GM06990 (cell line): ENCODE results near the gene MRPL11.

Experiments used
- DNase-seq: peaks from one replicate; pipeline ENCODE4 v3.0.0-alpha.2; 2011; ENCODE audit not compliant: insufficient read length; ENCODE audit errors: extremely low read depth
- H3K27me3 ChIP-seq: replicated peaks from 2 replicates; pipeline ENCODE4 v1.6.0; 2011; ENCODE audit warnings: low read length; ENCODE audit not compliant: control insufficient read depth, insufficient read depth
- H3K36me3 ChIP-seq: 2 replicates; pipeline ENCODE4 v1.5.1; 2011; ENCODE audit warnings: low read length; ENCODE audit not compliant: control insufficient read depth, insufficient read depth
- H3K4me3 ChIP-seq: replicated peaks from 2 replicates; pipeline ENCODE4 v1.5.1; 2011; ENCODE audit warnings: low read depth, mild to moderate bottlenecking, control low read depth, low read length
- CTCF ChIP-seq: IDR thresholded peaks from 2 replicates; pipeline ENCODE4 v1.5.1; 2011; ENCODE audit warnings: low read length, control low read depth, mild to moderate bottlenecking, inconsistent platforms; ENCODE audit not compliant: insufficient read depth, poor library complexity, severe bottlenecking

Gene MRPL11

GRCh38 chr11:66469441-66469840, 30.8 kb upstream of the MRPL11 start:
- TF ChIP-seq CTCF, result no peak
- no peak for DNase-seq

GRCh38 chr11:66468691-66469090, 30.0 kb upstream of the MRPL11 start:
- H3K36me3 ChIP-seq, result no peaks in the 10 kb centered on the region
- no peaks in the 10 kb centered on the region for H3K27me3 ChIP-seq
- no peak for TF ChIP-seq CTCF
- H3K4me3 ChIP-seq, result no peak overlapping the region
- DNase-seq, result no peak

More at GRCh38 chr11:66469441-66469840, 30.8 kb upstream of the MRPL11 start:
- H3K4me3 ChIP-seq, result no peak overlapping the region
- H3K27me3 ChIP-seq, result no peaks in the 10 kb centered on the region
- no peaks in the 10 kb centered on the region for H3K36me3 ChIP-seq

- no peak overlapping the region; the same call in 1 of the 2 replicates for H3K4me3 ChIP-seq
- no peaks in the 10 kb centered on the region for H3K27me3 ChIP-seq
- DNase-seq, result no peak
- no peaks in the 10 kb centered on the region for H3K36me3 ChIP-seq
- no peak for TF ChIP-seq CTCF
Measured at GRCh38 chr11:66467756-66468155, 29.1 kb upstream of the MRPL11 start.

GRCh38 chr11:66467034-66467659, 28.5 kb upstream of the MRPL11 start:
- DNase-seq, result peak; percentile 52

GRCh38 chr11:66466225-66467033, 27.8 kb upstream of the MRPL11 start, which contains the start of gene PELI3:
Gene PELI3 (plus strand): TSS chr11:66466905. CDS start chr11:66468129, 1,224 bp downstream.
- H3K27me3 ChIP-seq, result no peaks in the 10 kb centered on the region
- no peaks in the 10 kb centered on the region for H3K36me3 ChIP-seq
- DNase-seq, result peak; percentile 89
- peak within 1 kb of the TSS; percentile 62 for H3K4me3 ChIP-seq
- TF ChIP-seq CTCF, result no peak

More at GRCh38 chr11:66467034-66467659, 28.5 kb upstream of the MRPL11 start:
- H3K4me3 ChIP-seq, result peak overlapping the region; percentile 62
- H3K36me3 ChIP-seq, result no peaks in the 10 kb centered on the region
- TF ChIP-seq CTCF, result no peak
- H3K27me3 ChIP-seq, result no peaks in the 10 kb centered on the region
